Calu3 (cell line): ENCODE measurements around the gene CCSER1. TPM values are rescaled to one million over a fixed set of nuclear protein-coding genes. Genes with fewer than 3 reads are reported as not detected.

Experiments
- BruUV-seq: library from RNA; stranded (reverse); fragments of 400-500 nt; replicated peaks from 2 replicates; lab custom pipeline; 2021; lab: Mats Ljungman, UMichigan
- CTCF ChIA-PET: fragments of 300-600 bp; sonication (Branson Sonifier 250); formaldehyde crosslinking; loops from one replicate; lab custom pipeline; 2022; ENCODE audit warnings: antibody characterized with exemption; lab: Charles Lee
- DNase-seq: peaks from one replicate; pipeline ENCODE4 v3.0.0; 2022
- H3K27ac Mint-ChIP-seq: one replicate; pipeline ENCODE4 v1.8.0; 2022; ENCODE audit warnings: mixed read lengths; ENCODE audit not compliant: unreplicated experiment
- H3K27me3 Mint-ChIP-seq: one replicate; pipeline ENCODE4 v1.8.0; 2022; ENCODE audit warnings: mixed read lengths; ENCODE audit not compliant: unreplicated experiment
- H3K36me3 Mint-ChIP-seq: one replicate; pipeline ENCODE4 v1.8.0; 2022; ENCODE audit warnings: mild to moderate bottlenecking, moderate library complexity, mixed read lengths; ENCODE audit not compliant: insufficient read depth, unreplicated experiment
- H3K4me1 Mint-ChIP-seq: one replicate; pipeline ENCODE4 v1.8.0; 2022; ENCODE audit warnings: mild to moderate bottlenecking, low read depth, mixed read lengths; ENCODE audit not compliant: unreplicated experiment
- H3K4me3 Mint-ChIP-seq: one replicate; pipeline ENCODE4 v1.8.0; 2022; ENCODE audit warnings: mild to moderate bottlenecking, low read depth, moderate library complexity, mixed read lengths; ENCODE audit not compliant: unreplicated experiment
- H3K9me3 Mint-ChIP-seq: one replicate; pipeline ENCODE4 v1.8.0; 2022; ENCODE audit warnings: low read depth, mixed read lengths; ENCODE audit not compliant: unreplicated experiment
- intact Hi-C: fragments of 100-400 bp; cut with micrococcal nuclease; formaldehyde crosslinking; loops from one replicate; pipeline ENCODE4 v1.10.0; 2022; ENCODE audit not compliant: unreplicated experiment
- total RNA-seq: library from RNA; stranded (reverse); gene quantifications from 2 replicates; pipeline ENCODE4 v1.2.3, GENCODE V29; 2022
- TF ChIP-seq, protein P1 (sequence below): fragments of 200-600 bp; IDR thresholded peaks from one replicate; pipeline ENCODE4 v1.8.0; 2022; ENCODE audit warnings: antibody characterized with exemption; ENCODE audit not compliant: unreplicated experiment

The CCSER1 gene
- total RNA-seq, 1 experiment from 2014 or later, result 6.2 TPM

- H3K27me3 Mint-ChIP-seq, result no peaks in the 10 kb centered on the region
Measured at GRCh38 chr4:90498175-90498574, 371.0 kb downstream of the CCSER1 start.

GRCh38 chr4:90503677-90504076 is 376.5 kb downstream of the CCSER1 start:
- TF ChIP-seq, protein P1, sequence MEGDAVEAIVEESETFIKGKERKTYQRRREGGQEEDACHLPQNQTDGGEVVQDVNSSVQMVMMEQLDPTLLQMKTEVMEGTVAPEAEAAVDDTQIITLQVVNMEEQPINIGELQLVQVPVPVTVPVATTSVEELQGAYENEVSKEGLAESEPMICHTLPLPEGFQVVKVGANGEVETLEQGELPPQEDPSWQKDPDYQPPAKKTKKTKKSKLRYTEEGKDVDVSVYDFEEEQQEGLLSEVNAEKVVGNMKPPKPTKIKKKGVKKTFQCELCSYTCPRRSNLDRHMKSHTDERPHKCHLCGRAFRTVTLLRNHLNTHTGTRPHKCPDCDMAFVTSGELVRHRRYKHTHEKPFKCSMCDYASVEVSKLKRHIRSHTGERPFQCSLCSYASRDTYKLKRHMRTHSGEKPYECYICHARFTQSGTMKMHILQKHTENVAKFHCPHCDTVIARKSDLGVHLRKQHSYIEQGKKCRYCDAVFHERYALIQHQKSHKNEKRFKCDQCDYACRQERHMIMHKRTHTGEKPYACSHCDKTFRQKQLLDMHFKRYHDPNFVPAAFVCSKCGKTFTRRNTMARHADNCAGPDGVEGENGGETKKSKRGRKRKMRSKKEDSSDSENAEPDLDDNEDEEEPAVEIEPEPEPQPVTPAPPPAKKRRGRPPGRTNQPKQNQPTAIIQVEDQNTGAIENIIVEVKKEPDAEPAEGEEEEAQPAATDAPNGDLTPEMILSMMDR, result no peak
- Mint-ChIP-seq H3K9me3 (peaks cover 9% of the 10 kb centered on the region), H3K27me3 (no peaks in the 10 kb centered on the region), H3K36me3 (no peaks in the 10 kb centered on the region), H3K4me3 (no peak overlapping the region), H3K4me1 (no peaks in the 10 kb centered on the region), H3K27ac (no peak overlapping the region)
- no TSS peak for BruUV-seq
- CTCF ChIA-PET, result no interaction called here
- intact Hi-C loops, result no loop called here
- no peak for DNase-seq

More at GRCh38 chr4:90498175-90498574, 371.0 kb downstream of the CCSER1 start:
- DNase-seq, result no peak
- TF ChIP-seq, protein P1, result no peak
- CTCF ChIA-PET, result no interaction called here
- Mint-ChIP-seq H3K9me3 (no peaks in the 10 kb centered on the region), H3K36me3 (no peaks in the 10 kb centered on the region), H3K4me1 (no peaks in the 10 kb centered on the region), H3K4me3 (no peak overlapping the region), H3K27ac (no peak overlapping the region)
- BruUV-seq, result no TSS peak
- intact Hi-C loops, result no loop called here

DNA sequence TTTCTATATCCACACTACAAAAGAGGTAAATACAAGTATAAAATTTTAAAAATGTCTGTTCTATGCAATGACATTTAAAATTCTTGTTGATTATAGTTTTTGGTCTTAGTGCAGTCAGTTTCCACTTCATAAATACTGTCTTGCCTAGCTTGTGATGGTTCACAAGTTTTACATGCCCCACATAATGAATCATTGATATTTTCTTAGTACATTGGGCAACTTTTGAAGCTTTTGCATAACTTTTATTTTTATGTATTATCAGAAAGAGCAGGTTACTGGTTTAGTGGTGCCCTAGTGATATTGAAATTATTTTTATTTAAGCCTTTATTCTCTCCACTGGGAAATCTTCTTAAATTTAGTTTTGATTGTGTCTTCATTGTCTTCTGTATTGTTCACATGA is 388.0 kb downstream of the CCSER1 start:
- DNase-seq, result no peak
- Mint-ChIP-seq H3K36me3 (no peaks in the 10 kb centered on the region), H3K4me1 (no peaks in the 10 kb centered on the region), H3K4me3 (no peak overlapping the region), H3K9me3 (peaks cover 3% of the 10 kb centered on the region), H3K27ac (no peak overlapping the region), H3K27me3 (no peaks in the 10 kb centered on the region)
- TF ChIP-seq, protein P1, result no peak
- intact Hi-C loops, result no loop called here
- CTCF ChIA-PET, result no interaction called here
- no TSS peak for BruUV-seq

DNA sequence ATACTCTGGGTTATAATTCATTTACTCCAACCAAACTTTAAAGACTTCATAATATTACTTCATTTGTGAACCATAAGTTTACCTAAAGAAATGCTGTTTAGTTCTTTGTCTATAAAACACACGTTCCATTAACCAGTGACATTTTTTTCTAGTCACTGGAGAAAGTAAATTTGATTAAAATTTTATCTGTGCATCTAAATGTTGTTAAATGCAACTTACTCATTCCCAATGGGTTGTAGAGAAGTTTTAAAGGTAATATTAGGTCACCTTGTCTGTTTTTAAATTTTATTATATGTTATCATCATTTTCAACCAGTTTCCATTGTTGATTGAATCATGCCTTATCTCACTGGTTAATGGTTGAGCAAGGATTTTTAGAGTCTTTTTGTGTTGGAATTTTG is 401.4 kb downstream of the CCSER1 start:
- CTCF ChIA-PET, result no interaction called here
- H3K9me3 Mint-ChIP-seq, result no peaks in the 10 kb centered on the region
- no peak for DNase-seq
- BruUV-seq, result no TSS peak
- TF ChIP-seq, protein P1, result no peak
- intact Hi-C loops, result no loop called here
- H3K36me3 Mint-ChIP-seq, result no peaks in the 10 kb centered on the region
- no peaks in the 10 kb centered on the region for H3K4me1 Mint-ChIP-seq
- no peaks in the 10 kb centered on the region for H3K27me3 Mint-ChIP-seq
- no peak overlapping the region for H3K4me3 Mint-ChIP-seq
- H3K27ac Mint-ChIP-seq, result no peak overlapping the region
